Transverse colon (tissue), 3 donors: Measurements from ENCODE around the gene DUSP12.

Experiments
- POLR2A ChIP-seq: fragments of 450-650 bp; IDR thresholded peaks from one replicate; pipeline ENCODE4 v1.6.1; 2016; ENCODE audit warnings: antibody characterized with exemption, mild to moderate bottlenecking, moderate library complexity
- TF ChIP-seq, protein P1 (sequence below), 5 experiments: fragments of 200-600 bp in 3 of 5; fragments of 450-650 bp in 2 of 5; sonication (generic) in 3 of 5; IDR thresholded peaks; 1 replicate in 2 of 5; 2 replicates in 3 of 5; pipeline ENCODE4 v1.5.1; 2016 to 2017; ENCODE audit warnings: antibody characterized with exemption in 5 of 5, inconsistent platforms in 3 of 5, mild to moderate bottlenecking in 2 of 5, moderate library complexity in 1 of 5

DNA sequence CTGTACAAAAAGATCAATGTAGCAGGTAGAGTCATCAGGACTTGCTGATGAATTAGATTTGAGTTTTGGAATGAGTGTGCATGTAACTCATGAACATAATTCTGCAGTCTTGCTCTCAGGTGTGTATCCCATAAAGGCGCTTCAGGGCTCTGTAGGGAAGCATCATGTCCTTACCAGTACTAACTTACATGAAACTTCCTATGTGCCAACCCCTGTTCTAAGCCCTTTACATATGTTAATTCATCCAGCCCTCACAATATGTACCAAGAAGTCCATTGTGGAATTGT, 30.3 kb upstream of the DUSP12 start:
- TF ChIP-seq, protein P1, sequence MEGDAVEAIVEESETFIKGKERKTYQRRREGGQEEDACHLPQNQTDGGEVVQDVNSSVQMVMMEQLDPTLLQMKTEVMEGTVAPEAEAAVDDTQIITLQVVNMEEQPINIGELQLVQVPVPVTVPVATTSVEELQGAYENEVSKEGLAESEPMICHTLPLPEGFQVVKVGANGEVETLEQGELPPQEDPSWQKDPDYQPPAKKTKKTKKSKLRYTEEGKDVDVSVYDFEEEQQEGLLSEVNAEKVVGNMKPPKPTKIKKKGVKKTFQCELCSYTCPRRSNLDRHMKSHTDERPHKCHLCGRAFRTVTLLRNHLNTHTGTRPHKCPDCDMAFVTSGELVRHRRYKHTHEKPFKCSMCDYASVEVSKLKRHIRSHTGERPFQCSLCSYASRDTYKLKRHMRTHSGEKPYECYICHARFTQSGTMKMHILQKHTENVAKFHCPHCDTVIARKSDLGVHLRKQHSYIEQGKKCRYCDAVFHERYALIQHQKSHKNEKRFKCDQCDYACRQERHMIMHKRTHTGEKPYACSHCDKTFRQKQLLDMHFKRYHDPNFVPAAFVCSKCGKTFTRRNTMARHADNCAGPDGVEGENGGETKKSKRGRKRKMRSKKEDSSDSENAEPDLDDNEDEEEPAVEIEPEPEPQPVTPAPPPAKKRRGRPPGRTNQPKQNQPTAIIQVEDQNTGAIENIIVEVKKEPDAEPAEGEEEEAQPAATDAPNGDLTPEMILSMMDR (IDR thresholded peaks at IDR 0.05), result no peak
- TF ChIP-seq POLR2A, result no peak
